Vagina (tissue), 2 donors: ENCODE data around the gene AFF3.

Experiments used
- POLR2A ChIP-seq, 2 donors: fragments of 450-650 bp; IDR thresholded peaks; one replicate each; pipeline ENCODE4 v1.6.1; 2017; ENCODE audit warnings: antibody characterized with exemption in 2 of 2, mild to moderate bottlenecking in 2 of 2, moderate library complexity in 2 of 2
- TF ChIP-seq, protein P1 (sequence below), 3 experiments: fragments of 450-650 bp in 2 of 3; fragments of 200-600 bp in 1 of 3; sonication (generic) in 1 of 3; IDR thresholded peaks; one replicate each; pipeline ENCODE4 v1.5.1; 2017 to 2019; ENCODE audit warnings: antibody characterized with exemption in 3 of 3, mild to moderate bottlenecking in 2 of 3, moderate library complexity in 2 of 3

DNA sequence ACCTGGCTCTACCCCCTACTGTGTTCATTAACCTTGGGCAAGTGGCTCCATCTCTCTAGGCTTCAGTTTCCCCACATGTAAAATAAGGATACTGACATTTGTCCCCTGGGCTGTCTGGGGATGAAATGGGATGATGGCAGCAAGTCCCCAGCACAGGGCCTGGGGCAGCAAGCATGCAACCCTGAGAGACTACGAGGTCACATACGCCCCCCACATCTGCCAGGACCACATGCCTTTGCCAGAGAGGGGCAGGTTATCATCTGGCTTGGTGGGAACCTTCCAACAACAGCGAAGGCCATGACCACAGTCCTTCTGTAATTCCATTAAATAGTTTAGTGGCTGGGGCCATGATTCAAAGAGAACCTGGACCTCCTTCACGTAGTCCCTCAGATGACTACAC lies 506.7 kb downstream of the AFF3 start:
- no peak for TF ChIP-seq POLR2A (IDR thresholded peaks at IDR 0.05)
- TF ChIP-seq, protein P1, sequence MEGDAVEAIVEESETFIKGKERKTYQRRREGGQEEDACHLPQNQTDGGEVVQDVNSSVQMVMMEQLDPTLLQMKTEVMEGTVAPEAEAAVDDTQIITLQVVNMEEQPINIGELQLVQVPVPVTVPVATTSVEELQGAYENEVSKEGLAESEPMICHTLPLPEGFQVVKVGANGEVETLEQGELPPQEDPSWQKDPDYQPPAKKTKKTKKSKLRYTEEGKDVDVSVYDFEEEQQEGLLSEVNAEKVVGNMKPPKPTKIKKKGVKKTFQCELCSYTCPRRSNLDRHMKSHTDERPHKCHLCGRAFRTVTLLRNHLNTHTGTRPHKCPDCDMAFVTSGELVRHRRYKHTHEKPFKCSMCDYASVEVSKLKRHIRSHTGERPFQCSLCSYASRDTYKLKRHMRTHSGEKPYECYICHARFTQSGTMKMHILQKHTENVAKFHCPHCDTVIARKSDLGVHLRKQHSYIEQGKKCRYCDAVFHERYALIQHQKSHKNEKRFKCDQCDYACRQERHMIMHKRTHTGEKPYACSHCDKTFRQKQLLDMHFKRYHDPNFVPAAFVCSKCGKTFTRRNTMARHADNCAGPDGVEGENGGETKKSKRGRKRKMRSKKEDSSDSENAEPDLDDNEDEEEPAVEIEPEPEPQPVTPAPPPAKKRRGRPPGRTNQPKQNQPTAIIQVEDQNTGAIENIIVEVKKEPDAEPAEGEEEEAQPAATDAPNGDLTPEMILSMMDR (IDR thresholded peaks at IDR 0.05), result no peak
